Myocyte (in vitro differentiated cells): ENCODE data around the gene EMC9. TPM values are rescaled to one million over a fixed set of nuclear protein-coding genes. Genes with fewer than 3 reads are reported as not detected.
A peak's percentile ranks its signal among the peaks of the same experiment; 100 is the strongest.
"Not testable (repeated sequence)": the region's sequence is repeated elsewhere in the genome, so short reads cannot be mapped to it uniquely, and the experiment has no call there.

Experiments
- DNase-seq: peaks from one replicate; pipeline ENCODE4 v3.0.0-alpha.2; 2012; ENCODE audit warnings: low read depth
- total RNA-seq: library from RNA; depleted of rRNA; stranded (reverse); fragments of >200 nt; gene quantifications from 2 replicates; pipeline ENCODE4 v1.2.3, GENCODE V29; 2014

Gene EMC9
- total RNA-seq, 1 donor from 2014 or later: 18.8 TPM

DNA sequence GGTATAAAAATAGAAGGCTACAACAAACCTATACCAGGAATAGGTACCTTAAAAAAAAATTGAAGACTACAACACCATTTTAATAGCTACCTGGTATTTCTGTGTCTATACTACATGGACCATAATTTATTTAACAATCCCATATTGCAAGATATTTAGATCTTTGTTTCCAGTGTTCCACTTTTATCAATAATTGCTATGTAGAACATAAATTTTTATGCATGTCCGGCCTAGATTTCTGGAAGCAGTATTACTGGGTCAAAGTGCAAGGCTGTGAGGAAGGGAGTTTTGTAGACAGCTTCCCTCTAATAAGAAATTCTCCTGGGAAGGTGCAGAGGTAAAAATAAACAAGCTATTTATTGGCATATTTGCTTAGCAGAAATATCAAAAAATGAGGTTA, 30.9 kb downstream of the EMC9 start:
- no peak for DNase-seq

DNA sequence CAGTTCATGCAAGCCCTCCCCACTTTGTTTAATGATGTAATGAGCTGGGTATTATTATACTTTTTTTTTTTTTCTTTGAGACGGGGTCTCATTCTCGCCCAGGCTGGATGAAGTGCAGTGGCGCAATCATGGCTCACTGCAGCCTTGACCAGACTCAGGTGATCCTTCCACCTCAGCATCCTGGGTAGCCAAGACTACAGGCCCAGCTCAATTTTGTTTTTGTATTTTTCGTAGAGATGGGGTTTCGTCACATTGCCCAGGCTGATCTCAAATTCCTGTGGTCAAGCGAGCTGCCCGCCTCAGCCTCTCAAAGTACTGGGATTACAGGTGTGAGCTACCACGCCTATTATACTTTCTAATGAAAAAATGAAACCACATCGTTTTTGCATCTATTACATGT, 31.3 kb downstream of the EMC9 start:
- no peak for DNase-seq

DNA sequence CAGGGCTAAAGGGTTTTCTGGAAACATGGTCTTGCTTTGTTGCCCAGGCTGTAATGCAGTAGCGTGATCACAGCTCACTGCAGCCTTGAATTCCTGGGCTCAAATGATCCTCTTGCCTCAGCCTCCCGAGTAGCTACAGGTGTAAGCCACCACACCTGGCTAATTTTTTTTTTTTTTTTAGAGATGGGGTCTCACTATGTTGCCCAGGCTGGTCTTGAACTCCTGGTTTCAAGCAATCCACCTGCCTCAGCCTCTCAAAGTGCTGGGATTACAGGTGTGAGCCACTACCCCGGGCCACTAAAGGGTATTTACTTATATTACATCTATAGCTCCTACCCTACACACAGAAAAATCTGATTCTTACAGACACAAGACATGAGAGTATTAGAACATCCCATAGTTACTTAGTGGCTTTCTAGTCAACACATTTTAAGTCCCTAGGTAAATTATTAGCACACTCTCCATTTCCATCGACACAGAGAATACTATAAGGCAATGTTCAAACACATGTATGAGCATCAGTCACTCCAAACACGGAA, 33.0 kb downstream of the EMC9 start:
- no peak for DNase-seq

GRCh38 chr14:24106672-24107271, 34.6 kb downstream of the EMC9 start:
- DNase-seq: no peak

- DNase-seq: not testable (repeated sequence)
These were observed 35.7 kb downstream of the EMC9 start for GRCh38 chr14:24105609-24106239.

GRCh38 chr14:24103451-24103850, 37.9 kb downstream of the EMC9 start:
- DNase-seq: no peak

DNA sequence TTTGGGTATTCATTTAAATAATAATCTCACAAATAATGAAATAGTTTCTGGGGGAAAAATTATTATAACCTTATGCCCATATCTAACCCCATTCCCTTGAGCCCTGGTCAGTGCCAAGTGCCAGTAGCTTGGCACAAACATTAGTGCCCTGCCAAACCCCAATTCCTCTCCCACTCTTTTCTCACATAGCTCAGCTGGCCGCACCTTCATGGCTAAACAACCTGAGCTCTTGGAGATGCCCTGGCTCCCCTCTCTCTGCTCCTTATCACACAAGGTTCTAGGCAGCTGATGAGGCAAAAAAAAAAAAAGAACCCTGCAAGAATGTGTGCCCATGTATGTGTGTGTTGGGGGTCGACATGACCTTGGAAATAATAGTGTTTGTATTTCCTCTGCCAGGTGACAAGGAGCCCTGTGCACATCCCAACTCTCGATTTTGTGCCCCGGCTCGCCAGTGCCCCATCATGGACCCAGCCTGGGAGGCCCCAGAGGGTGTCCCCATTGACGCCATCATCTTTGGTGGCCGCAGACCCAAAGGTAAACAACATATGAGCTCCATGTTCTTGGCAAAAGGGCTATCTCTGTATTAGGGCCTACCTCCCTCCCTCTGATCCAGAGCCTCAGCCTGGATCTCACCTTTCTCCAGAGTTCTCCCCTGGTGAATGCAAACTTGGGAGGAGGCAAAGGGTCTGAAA, 38.9 kb downstream of the EMC9 start:
- no peak for DNase-seq

GRCh38 chr14:24100982-24101494, 40.4 kb downstream of the EMC9 start:
- DNase-seq: no peak

GRCh38 chr14:24100197-24100981, 41.0 kb downstream of the EMC9 start:
- no peak for DNase-seq

DNA sequence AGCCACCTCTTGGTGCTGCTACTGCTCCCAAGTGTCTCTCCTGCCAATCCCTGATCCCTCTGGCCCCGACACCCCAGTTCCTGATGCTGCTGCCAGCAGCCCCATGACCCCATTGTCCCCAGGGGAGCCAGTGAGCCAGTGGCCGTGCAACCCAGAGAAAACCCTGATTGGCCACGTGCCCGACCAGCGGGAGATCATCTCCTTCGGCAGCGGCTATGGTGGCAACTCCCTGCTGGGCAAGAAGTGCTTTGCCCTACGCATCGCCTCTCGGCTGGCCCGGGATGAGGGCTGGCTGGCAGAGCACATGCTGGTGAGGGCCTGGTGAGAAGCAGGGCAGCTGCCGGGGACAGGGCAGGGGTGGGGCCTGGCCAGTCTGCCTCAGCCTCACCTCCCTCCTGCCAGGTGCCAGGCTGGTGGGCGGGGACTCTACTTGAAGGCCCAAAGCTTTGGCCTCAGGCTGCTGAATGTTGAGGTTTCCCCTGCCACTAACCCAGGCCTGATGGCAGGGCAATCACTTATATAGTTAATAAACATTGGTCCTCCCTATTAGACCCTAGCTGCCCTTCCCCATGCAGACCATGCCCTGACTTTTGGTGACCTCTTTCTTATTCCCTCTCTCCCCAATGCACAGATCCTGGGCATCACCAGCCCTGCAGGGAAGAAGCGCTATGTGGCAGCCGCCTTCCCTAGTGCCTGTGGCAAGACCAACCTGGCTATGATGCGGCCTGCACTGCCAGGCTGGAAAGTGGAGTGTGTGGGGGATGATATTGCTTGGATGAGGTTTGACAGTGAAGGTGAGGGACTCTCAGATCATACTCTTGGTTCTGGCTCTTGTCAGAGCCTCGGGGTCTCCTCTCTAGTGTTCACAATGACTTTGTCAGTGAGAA, 42.2 kb downstream of the EMC9 start:
- peak; percentile 5 for DNase-seq

DNA sequence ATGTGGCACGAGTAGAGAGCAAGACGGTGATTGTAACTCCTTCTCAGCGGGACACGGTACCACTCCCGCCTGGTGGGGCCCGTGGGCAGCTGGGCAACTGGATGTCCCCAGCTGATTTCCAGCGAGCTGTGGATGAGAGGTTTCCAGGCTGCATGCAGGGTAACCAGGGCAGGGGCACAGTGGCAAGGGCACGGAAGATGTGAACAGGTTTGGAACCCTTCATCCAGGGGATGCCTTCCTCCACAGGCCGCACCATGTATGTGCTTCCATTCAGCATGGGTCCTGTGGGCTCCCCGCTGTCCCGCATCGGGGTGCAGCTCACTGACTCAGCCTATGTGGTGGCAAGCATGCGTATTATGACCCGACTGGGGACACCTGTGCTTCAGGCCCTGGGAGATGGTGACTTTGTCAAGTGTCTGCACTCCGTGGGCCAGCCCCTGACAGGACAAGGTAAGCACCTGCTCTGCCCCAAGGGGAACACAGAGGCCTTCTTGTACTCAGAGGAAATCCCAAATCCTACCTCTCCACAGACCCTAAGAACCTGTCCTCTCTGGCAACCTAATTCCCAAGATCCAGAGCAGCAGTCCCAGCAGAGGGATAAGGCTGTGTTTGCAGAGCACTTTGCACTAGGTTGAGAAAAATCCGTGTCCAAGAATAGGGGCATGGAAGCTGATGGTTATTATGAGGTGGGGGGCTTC, 43.0 kb downstream of the EMC9 start:
- no peak for DNase-seq

DNA sequence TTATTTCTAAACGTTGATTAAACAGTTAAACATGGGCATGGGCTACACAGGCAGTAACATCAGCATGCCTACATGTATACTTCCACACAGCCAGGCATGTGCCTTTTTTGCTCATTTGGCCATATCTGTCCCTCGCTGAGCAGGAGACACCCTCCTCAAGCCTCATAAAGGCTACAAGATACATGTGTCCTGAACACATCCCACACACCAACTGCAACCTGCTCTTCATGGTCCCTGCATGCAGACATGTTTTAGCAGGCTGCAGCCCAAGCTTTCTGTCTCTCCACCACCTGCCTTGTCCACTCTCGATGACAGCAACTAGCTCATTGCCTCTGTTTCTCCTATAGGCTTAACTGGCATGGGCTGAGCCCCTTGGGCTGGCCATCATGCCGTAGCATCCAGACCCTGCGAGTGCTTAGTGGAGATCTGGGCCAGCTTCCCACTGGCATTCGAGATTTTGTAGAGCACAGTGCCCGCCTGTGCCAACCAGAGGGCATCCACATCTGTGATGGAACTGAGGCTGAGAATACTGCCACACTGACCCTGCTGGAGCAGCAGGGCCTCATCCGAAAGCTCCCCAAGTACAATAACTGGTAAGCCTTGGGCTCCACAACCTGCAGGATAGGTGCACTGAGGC, 44.7 kb downstream of the EMC9 start:
- no peak for DNase-seq

DNA sequence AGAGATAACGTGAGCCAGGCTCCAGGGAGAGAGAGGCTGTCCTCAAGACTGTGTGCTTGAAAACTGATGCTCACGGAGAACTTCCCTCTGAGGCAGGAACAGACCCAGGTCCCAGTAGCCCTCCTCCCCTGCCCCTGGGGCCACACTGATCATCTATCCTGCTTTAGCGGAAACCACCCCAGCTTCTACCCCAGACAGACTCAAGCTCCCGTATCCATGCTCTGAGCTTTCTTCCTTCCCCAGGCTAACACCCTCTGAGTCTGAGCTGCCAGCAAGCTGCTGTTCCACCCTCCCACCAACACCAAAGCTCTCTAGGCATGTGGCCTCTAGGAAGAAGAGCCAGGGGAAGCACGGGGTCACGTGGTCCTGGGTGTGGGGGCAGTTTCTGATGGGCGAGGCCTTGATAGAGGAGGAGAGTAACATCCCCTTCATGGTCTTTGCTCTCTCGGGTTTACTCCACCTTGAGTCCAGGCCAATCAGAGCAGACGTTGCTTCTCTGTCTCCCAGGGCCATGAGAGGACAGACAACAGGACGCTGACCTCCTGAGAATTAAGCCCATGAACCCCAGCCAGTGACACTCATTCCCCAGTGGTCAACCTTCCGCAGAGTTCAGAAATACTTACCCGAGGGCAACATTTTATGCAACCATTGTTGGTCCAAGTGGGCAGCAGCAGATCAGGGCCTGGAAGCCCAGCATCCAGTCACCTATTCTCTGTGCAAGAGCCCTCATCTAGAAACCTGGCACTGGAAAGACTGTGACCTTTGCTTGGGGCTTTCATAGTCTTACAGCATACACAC, 45.9 kb downstream of the EMC9 start:
- no peak for DNase-seq

DNA sequence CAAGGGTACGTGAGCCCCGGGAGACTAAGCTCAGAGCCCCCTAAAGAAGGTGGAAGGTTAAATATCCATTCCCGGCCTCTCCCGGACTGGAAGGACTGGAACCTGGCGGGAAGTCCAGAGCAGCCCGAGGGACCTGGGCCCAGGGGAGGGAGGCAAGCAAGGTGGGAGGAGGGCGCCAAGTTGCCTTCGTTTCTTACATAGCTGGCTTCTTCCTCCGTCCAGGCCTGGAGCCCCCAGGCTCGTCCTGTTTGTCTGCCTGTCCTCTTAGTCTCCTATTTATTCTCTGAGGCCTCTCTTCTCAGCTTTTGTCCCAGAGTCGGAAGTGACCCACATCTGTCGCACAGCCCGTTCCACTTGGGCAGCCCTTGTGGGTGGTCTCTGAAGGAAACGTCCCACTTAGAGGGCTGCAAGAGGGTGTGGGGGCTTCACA, 46.5 kb downstream of the EMC9 start:
- no peak for DNase-seq

GRCh38 chr14:24093901-24094840, 47.2 kb downstream of the EMC9 start, which contains the start of gene PCK2:
Gene PCK2 (plus strand): TSS chr14:24094311. CDS start chr14:24094406, 95 bp downstream.
- DNase-seq: peak; percentile 81

- no peak for DNase-seq
These were observed 48.0 kb downstream of the EMC9 start for GRCh38 chr14:24093207-24093900.
